MCF 10A (cell line): ENCODE data around the gene NANS. TPM values are rescaled to one million over a fixed set of nuclear protein-coding genes. Genes with fewer than 3 reads are reported as not detected.

ENCODE experiments used
- BruUV-seq: library from RNA; stranded (reverse); fragments of 400-500 nt; replicated peaks from 2 replicates; lab custom pipeline; 2021; lab: Mats Ljungman, UMichigan
- CTCF ChIA-PET: fragments of 300-600 bp; sonication (Branson Sonifier 250); formaldehyde crosslinking; extraction: SDS; loops from one replicate; lab custom pipeline; 2021; ENCODE audit warnings: antibody characterized with exemption, inconsistent platforms; lab: Yijun Ruan, JAX
- POLR2A ChIA-PET: fragments of 300-600, 350-650 bp; sonication (Branson Sonifier 250); formaldehyde crosslinking; extraction: SDS; loops from one replicate; lab custom pipeline; 2020; ENCODE audit warnings: antibody characterized with exemption, inconsistent platforms; lab: Yijun Ruan, JAX
- DNase-seq: peaks from one replicate; pipeline ENCODE4 v3.0.0-alpha.2; 2018; ENCODE audit not compliant: unreplicated experiment
- H3K27ac Mint-ChIP-seq: one replicate; pipeline ENCODE4 v1.8.0; 2022; ENCODE audit warnings: mild to moderate bottlenecking, low read depth, mixed read lengths; ENCODE audit not compliant: unreplicated experiment
- H3K27me3 Mint-ChIP-seq: one replicate; pipeline ENCODE4 v1.8.0; 2022; ENCODE audit warnings: mixed read lengths; ENCODE audit not compliant: insufficient read depth, unreplicated experiment
- H3K36me3 Mint-ChIP-seq: one replicate; pipeline ENCODE4 v1.8.0; 2022; ENCODE audit warnings: mild to moderate bottlenecking, moderate library complexity, mixed read lengths; ENCODE audit not compliant: insufficient read depth, unreplicated experiment
- H3K4me1 Mint-ChIP-seq: one replicate; pipeline ENCODE4 v1.8.0; 2022; ENCODE audit warnings: mixed read lengths; ENCODE audit not compliant: insufficient read depth, unreplicated experiment
- H3K4me3 Mint-ChIP-seq: one replicate; pipeline ENCODE4 v1.8.0; 2022; ENCODE audit warnings: mild to moderate bottlenecking, moderate library complexity, mixed read lengths; ENCODE audit not compliant: unreplicated experiment
- H3K9me3 Mint-ChIP-seq: one replicate; pipeline ENCODE4 v1.8.0; 2022; ENCODE audit warnings: mixed read lengths; ENCODE audit not compliant: unreplicated experiment
- intact Hi-C: fragments of 100-400 bp; cut with micrococcal nuclease; formaldehyde crosslinking; loops from 2 replicates; pipeline ENCODE4 v1.14.1; 2022
- total RNA-seq: library from RNA; stranded (reverse); gene quantifications from 2 replicates; pipeline ENCODE4 v1.2.3, GENCODE V29; 2022
- TF ChIP-seq, protein P1 (sequence below): fragments of 200-600 bp; IDR thresholded peaks from one replicate; pipeline ENCODE4 v1.8.0; 2022; ENCODE audit warnings: antibody characterized with exemption, mild to moderate bottlenecking; ENCODE audit not compliant: unreplicated experiment

NANS gene
- total RNA-seq, 1 experiment from 2014 or later = 80.8 TPM

DNA sequence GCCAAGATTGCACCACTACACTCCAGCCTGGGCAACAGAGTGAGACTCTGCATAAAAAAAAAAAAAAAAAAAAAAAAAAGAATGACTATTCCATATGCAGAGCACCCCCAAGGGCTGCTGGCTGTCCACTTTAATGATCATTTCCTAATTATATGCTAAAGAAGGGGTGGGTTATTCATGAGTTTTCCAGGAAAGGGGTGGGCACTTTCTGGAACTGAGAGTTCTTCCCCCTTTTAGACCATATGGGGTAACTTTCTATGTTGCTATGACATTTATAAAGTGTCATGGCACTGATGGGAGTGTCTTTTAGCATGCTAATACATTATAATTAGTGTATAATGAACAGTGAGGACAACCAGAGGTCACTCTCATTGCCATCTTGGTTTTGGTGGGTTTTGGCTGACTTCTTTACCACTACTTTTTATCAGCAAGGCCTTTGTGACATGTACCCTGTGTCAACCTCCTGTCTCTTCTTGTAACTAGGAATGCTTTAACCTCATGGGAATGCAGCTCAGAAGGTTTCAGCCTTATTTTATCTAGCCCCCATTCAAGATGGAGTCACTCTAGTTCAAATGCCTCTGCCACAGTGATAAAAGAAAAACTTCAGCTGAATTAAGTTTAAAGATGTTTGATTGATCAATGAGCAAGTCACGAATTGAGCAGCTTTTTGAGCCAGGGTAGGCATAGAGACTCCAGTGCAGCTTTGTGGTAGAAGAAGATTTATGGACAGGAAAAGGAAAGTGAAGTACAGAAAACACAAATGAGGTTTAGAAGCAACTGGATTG lies 7.1 kb upstream of the NANS start:
- TF ChIP-seq, protein P1, sequence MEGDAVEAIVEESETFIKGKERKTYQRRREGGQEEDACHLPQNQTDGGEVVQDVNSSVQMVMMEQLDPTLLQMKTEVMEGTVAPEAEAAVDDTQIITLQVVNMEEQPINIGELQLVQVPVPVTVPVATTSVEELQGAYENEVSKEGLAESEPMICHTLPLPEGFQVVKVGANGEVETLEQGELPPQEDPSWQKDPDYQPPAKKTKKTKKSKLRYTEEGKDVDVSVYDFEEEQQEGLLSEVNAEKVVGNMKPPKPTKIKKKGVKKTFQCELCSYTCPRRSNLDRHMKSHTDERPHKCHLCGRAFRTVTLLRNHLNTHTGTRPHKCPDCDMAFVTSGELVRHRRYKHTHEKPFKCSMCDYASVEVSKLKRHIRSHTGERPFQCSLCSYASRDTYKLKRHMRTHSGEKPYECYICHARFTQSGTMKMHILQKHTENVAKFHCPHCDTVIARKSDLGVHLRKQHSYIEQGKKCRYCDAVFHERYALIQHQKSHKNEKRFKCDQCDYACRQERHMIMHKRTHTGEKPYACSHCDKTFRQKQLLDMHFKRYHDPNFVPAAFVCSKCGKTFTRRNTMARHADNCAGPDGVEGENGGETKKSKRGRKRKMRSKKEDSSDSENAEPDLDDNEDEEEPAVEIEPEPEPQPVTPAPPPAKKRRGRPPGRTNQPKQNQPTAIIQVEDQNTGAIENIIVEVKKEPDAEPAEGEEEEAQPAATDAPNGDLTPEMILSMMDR = no peak
- no peak overlapping the region for H3K4me3 Mint-ChIP-seq
- DNase-seq = no peak
- H3K27ac Mint-ChIP-seq = no peak overlapping the region
- POLR2A ChIA-PET = interaction anchor here (0.6 kb wide), 1 partner anchor 19 kb away, joined by 3 read pairs; no protein-coding TSS in a partner anchor
- BruUV-seq = no TSS peak
- H3K36me3 Mint-ChIP-seq = no peaks in the 10 kb centered on the region
- no peaks in the 10 kb centered on the region for H3K4me1 Mint-ChIP-seq
- no peaks in the 10 kb centered on the region for H3K27me3 Mint-ChIP-seq
- no peaks in the 10 kb centered on the region for H3K9me3 Mint-ChIP-seq
- intact Hi-C loops = no loop called here
- CTCF ChIA-PET = interaction anchor here (0.5 kb wide), 1 partner anchor 125 kb away, joined by 3 read pairs; no protein-coding TSS in a partner anchor

DNA sequence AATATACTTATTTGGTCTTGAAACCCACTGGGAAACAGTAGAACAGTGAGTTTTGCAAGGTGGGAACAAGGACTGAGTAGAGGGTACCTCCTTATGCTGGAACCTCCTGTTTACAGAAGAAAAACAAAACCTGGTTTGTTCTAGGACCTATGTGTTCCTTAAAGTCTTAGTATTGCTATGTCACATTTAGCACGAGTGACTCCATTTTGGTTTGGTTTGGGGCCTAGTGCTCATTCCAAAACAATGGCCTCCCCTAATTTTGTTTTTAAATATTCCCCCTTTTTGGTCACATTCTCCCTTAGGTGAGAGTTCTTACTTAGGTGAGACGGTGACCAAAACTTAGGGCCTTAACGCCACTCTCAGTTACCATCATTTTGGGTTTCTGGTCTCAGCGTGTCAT lies 6.2 kb upstream of the NANS start:
- TF ChIP-seq, protein P1 = no peak
- H3K27ac Mint-ChIP-seq = no peak overlapping the region
- ChIA-PET CTCF (interaction anchor here (0.7 kb wide), 1 partner anchor 10 kb away, joined by 3 read pairs; no protein-coding TSS in a partner anchor), POLR2A (no interaction called here)
- intact Hi-C loops = no loop called here
- no peaks in the 10 kb centered on the region for H3K27me3 Mint-ChIP-seq
- BruUV-seq = no TSS peak
- H3K9me3 Mint-ChIP-seq = no peaks in the 10 kb centered on the region
- no peak for DNase-seq
- H3K4me3 Mint-ChIP-seq = no peak overlapping the region
- H3K36me3 Mint-ChIP-seq = no peaks in the 10 kb centered on the region
- H3K4me1 Mint-ChIP-seq = no peaks in the 10 kb centered on the region

DNA sequence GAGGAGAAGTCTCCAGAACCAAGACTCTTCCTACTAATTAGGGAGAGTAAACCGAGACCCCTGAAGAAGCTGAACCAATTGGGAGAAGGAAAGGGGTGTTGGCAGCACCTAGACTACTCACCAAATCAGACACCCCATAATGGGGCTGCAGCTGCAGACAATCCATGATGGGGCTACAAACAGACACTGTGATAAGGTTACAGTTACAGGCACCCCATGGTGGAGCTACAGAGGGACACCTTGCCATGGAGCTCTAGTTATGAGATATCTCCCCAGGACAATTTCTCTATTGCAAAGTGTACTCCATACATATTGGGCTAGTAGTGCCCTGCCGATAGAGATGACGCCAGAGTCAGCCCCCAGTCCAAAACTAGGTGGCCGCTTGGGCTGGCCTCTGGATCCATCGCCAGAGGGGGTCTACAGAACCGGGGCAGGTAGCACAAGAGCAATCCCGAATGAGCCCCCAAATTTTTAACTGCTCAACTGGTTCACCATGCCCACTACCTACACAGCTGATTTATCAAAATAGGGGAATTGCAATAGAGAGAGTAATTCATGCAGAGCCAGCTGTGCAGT lies 2.1 kb upstream of the NANS start:
- CTCF ChIA-PET = interaction anchor here (1.0 to 1.2 kb wide), 3 partner anchors 10 to 132 kb away, joined by 3 to 4 read pairs (median 3); no protein-coding TSS in a partner anchor
- BruUV-seq = no TSS peak
- no peaks in the 10 kb centered on the region for H3K4me1 Mint-ChIP-seq

More for the DNA sequence above, 2.1 kb upstream of the NANS start:
- no peaks in the 10 kb centered on the region for H3K9me3 Mint-ChIP-seq
- intact Hi-C loops = no loop called here
- H3K4me3 Mint-ChIP-seq = no peak overlapping the region
- H3K27ac Mint-ChIP-seq = no peak overlapping the region
- no peak for DNase-seq
- POLR2A ChIA-PET = interaction anchor here (1.2 kb wide), 1 partner anchor 92 kb away, joined by 3 read pairs; no protein-coding TSS in a partner anchor
- TF ChIP-seq, protein P1 = no peak
- no peaks in the 10 kb centered on the region for H3K36me3 Mint-ChIP-seq
- H3K27me3 Mint-ChIP-seq = no peaks in the 10 kb centered on the region
